Heart right ventricle (tissue), 16 donors: ENCODE measurements around the gene NT5C1A. TPM values are rescaled to one million over a fixed set of nuclear protein-coding genes. Genes with fewer than 3 reads are reported as not detected.

Experiments
- ATAC-seq, 8 donors: fragments of 200-7000 bp; cut with Tn5 transposase; one replicate each; pipeline ENCODE4 v1.9.1; 2020; ENCODE audit warnings: mild to moderate bottlenecking in 8 of 8, moderate library complexity in 8 of 8, moderate number of reproducible peaks in 1 of 8
- DNase-seq, 2 donors: peaks; one replicate each; pipeline ENCODE4 v3.0.0-alpha.2; 2020
- H3K27ac ChIP-seq, 10 donors: fragments of 200-600 bp; sonication (generic) in 2 of 10; one replicate each; pipeline versions ENCODE4 v1.5.0 to v1.8.0; 2020 to 2022; ENCODE audit warnings: mild to moderate bottlenecking in 3 of 10
- H3K27me3 ChIP-seq, 7 donors: fragments of 200-600 bp; one replicate each; pipeline ENCODE4 v1.8.0; 2021 to 2022; ENCODE audit warnings: mild to moderate bottlenecking in 2 of 7
- H3K36me3 ChIP-seq, 9 donors: fragments of 200-600 bp; sonication (generic) in 1 of 9; one replicate each; pipeline versions ENCODE4 v1.5.0 to v1.8.0; 2020 to 2022; ENCODE audit warnings: mild to moderate bottlenecking in 2 of 9
- H3K4me1 ChIP-seq, 9 donors: fragments of 200-600 bp; sonication (generic) in 1 of 9; one replicate each; pipeline versions ENCODE4 v1.5.0 to v1.8.0; 2020 to 2022; ENCODE audit warnings: mild to moderate bottlenecking in 4 of 9
- H3K4me3 ChIP-seq, 10 donors: fragments of 200-600 bp; sonication (generic) in 2 of 10; one replicate each; pipeline versions ENCODE4 v1.5.0 to v1.8.0; 2020 to 2022; ENCODE audit warnings: mild to moderate bottlenecking in 7 of 10, moderate library complexity in 2 of 10
- H3K9me3 ChIP-seq, 11 donors: fragments of 200-600 bp in 10 of 11; sonication (generic) in 2 of 11; one replicate each; pipeline versions ENCODE4 v1.5.0 to v1.8.0; 2013 to 2022; ENCODE audit warnings: mild to moderate bottlenecking in 2 of 11, control low read depth in 1 of 11, moderate library complexity in 1 of 11
- CTCF ChIP-seq, 9 donors: fragments of 200-600 bp; sonication (generic) in 2 of 9; IDR thresholded peaks; one replicate each; pipeline versions ENCODE4 v1.5.0 to v1.8.0; 2021 to 2022; ENCODE audit warnings: antibody characterized with exemption in 9 of 9, mild to moderate bottlenecking in 5 of 9, moderate library complexity in 1 of 9
- WGBS, 2 donors: extraction: QIAGEN DNeasy Blood & Tissue Kit; methylation state at CpG; one replicate each; pipeline ENCODE4 v1.1.7; 2013; ENCODE audit warnings: inconsistent platforms in 1 of 2; 5-methylcytosine and 5-hydroxymethylcytosine counted together
- intact Hi-C, 10 donors: fragments of 100-400 bp; cut with DNase I; formaldehyde crosslinking; loops; one replicate each; pipeline versions ENCODE4 v1.11.1 to v1.14.2; 2022
- polyA plus RNA-seq, 2 donors: library from polyadenylated mRNA; stranded (reverse); fragments of 200-250 nt; gene quantifications; one replicate each; pipeline ENCODE4 v1.2.3, GENCODE V29; 2013
- total RNA-seq, 10 donors: library from RNA; stranded (reverse); fragmentation: NEBNext Ultra II Directional in 3 of 10; extraction: Animal tissue kit (Norgen Biotek cat#: 25700) in 3 of 10; gene quantifications; one replicate each; pipeline versions ENCODE4 v1.2.1 to v1.2.4, GENCODE V29; 2021 to 2023
- donor health status: Arrhythmogenic right ventricular cardiomyopathy.
- donor health status: ischemic (EF 13 %, LVEDD 7.1; RV severe dilation, severe dysfunction).
- donor health status: healthy with polysubstance abuse.
- donor health status: DM: no; HTN: yes; CAD: no.
- donor health status: DM: no; HTN: no; CAD: no.
- donor health status: ischemic (EF 25% LVEDD 6.9; RV normal size, moderate dysfunction).
- donor health status: ischemic (EF 25% LVEDD 5.7; RV mildly dilated, moderate dysfunction).
- donor health status: healthy.
- donor health status: DM: yes; HTN: yes; CAD: no.
- donor health status: Ischemic cardiomyopathy.
- donor health status: ischemic (EF 35%, LVEDD 5.7; RV mildly dilated, moderate dysfunction).
- donor health status: nonischemic (EF 11% LVEDD 7.7; RV severe dilation, severe dysfunction).
- donor health status: DM: yes; HTN: yes; CAD: no.
- donor health status: PGD.
- donor health status: ischemic (EF 29% LVEDD 5.4; RV normal size, mild dysfunction).
- donor health status: nonischemic (EF 23%, LVEDD 6.1; RV moderate dilation, normal function).

NT5C1A gene
- total and polyA plus RNA-seq, 12 donors, result 0.68 to 59.2 (median 25.0) TPM

GRCh38 chr1:39694026-39694425 lies 22.1 kb upstream of the NT5C1A start:
- DNase-seq, result no peak
- TF ChIP-seq CTCF (IDR thresholded peaks at IDR 0.05), result no peak

GRCh38 chr1:39692152-39693074 lies 20.5 kb upstream of the NT5C1A start:
- TF ChIP-seq CTCF (IDR thresholded peaks at IDR 0.05), result no peak
- Histone ChIP-seq H3K27ac (no peak overlapping the region), H3K4me1 (peaks cover 0 to 23% (median 20%) of the 10 kb centered on the region in 9 donors), H3K36me3 (no peaks in the 10 kb centered on the region), H3K9me3 (no peaks in the 10 kb centered on the region), H3K27me3 (peaks cover 11 to 86% (median 47%) of the 10 kb centered on the region in 7 donors), H3K4me3 (peak overlapping the region in 9 of 10 donors; percentile 4 to 53 (median 42))
- peak in 3 of 8 donors; percentile 5 to 26 (median 8) for ATAC-seq
- DNase-seq, result no peak
- 10 to 11% methylated on average over 56 of the region's 56 CpGs for WGBS, 2 donors
- intact Hi-C loops, result no loop called here

More at GRCh38 chr1:39694026-39694425, 22.1 kb upstream of the NT5C1A start:
- H3K27ac ChIP-seq, result no peak overlapping the region
- peaks cover 11 to 73% (median 44%) of the 10 kb centered on the region in 7 donors for H3K27me3 ChIP-seq
- WGBS, 2 donors, result 88 to 100% methylated on average over 1 of the region's 1 CpG
- H3K4me3 ChIP-seq, result no peak overlapping the region
- ATAC-seq, result no peak
- H3K36me3 ChIP-seq, result no peaks in the 10 kb centered on the region
- no peaks in the 10 kb centered on the region for H3K9me3 ChIP-seq
- intact Hi-C loops, result no loop called here
- H3K4me1 ChIP-seq, result peaks cover 0 to 23% (median 16%) of the 10 kb centered on the region in 9 donors

GRCh38 chr1:39691383-39692151 lies 19.7 kb upstream of the NT5C1A start, which contains the start of gene HPCAL4:
Gene HPCAL4, minus strand, starts transcription at chr1:39691433. Its CDS starts 6,830 bp downstream, at chr1:39684603.
- peak; percentile 89 to 90 for DNase-seq
- Histone ChIP-seq H3K36me3 (no peaks in the 10 kb centered on the region), H3K27me3 (peaks cover 11 to 88% (median 54%) of the 10 kb centered on the region in 7 donors), H3K9me3 (no peaks in the 10 kb centered on the region), H3K27ac (no peak within 1 kb of the TSS), H3K4me3 (peak within 1 kb of the TSS; percentile 4 to 53 (median 40)), H3K4me1 (peaks cover 0 to 23% (median 20%) of the 10 kb centered on the region in 9 donors)
- 2% methylated on average over 43 to 47 of the region's 47 CpGs for WGBS, 2 donors
- ATAC-seq, result peak; percentile 93 to 98 (median 96)
- intact Hi-C loops, result no loop called here
- no peak for TF ChIP-seq CTCF (IDR thresholded peaks at IDR 0.05)

GRCh38 chr1:39690794-39691382 lies 19.0 kb upstream of the NT5C1A start:
- no peaks in the 10 kb centered on the region for H3K36me3 ChIP-seq
- no peak overlapping the region for H3K27ac ChIP-seq
- ATAC-seq, result no peak
- no peak for DNase-seq
- WGBS, 2 donors, result 13 to 18% methylated on average over 22 to 28 of the region's 28 CpGs
- H3K27me3 ChIP-seq, result peaks cover 11 to 89% (median 57%) of the 10 kb centered on the region in 7 donors
- no peaks in the 10 kb centered on the region for H3K9me3 ChIP-seq
- intact Hi-C loops, result no loop called here
- peaks cover 0 to 23% (median 20%) of the 10 kb centered on the region in 9 donors for H3K4me1 ChIP-seq
- H3K4me3 ChIP-seq, result peak overlapping the region in 8 of 10 donors; percentile 25 to 53 (median 44)
- TF ChIP-seq CTCF (IDR thresholded peaks at IDR 0.05), result no peak
